ENCODE data around the gene ZBTB20.

Gene ZBTB20

GRCh38 chr3:114293838-114294535 lies 853.1 kb downstream of the ZBTB20 start, which contains the start of gene TIGIT:
TIGIT (plus strand) TSS chr3:114294028; CDS start chr3:114294062, 34 bp downstream.
- Histone ChIP-seq H3K27me3 (ENCODE audit: insufficient read depth, poor library complexity, severe bottlenecking) (no peaks in the 10 kb centered on the region), H3K4me3 (replicated peaks; ENCODE audit: insufficient read depth, low read length) (no peak within 1 kb of the TSS), H3K27ac (replicated peaks) (no peak within 1 kb of the TSS)
- no peak for DNase-seq (ENCODE audit: low read depth in 1 of 2, low spot score in 1 of 2)
- TF ChIP-seq, protein P1, sequence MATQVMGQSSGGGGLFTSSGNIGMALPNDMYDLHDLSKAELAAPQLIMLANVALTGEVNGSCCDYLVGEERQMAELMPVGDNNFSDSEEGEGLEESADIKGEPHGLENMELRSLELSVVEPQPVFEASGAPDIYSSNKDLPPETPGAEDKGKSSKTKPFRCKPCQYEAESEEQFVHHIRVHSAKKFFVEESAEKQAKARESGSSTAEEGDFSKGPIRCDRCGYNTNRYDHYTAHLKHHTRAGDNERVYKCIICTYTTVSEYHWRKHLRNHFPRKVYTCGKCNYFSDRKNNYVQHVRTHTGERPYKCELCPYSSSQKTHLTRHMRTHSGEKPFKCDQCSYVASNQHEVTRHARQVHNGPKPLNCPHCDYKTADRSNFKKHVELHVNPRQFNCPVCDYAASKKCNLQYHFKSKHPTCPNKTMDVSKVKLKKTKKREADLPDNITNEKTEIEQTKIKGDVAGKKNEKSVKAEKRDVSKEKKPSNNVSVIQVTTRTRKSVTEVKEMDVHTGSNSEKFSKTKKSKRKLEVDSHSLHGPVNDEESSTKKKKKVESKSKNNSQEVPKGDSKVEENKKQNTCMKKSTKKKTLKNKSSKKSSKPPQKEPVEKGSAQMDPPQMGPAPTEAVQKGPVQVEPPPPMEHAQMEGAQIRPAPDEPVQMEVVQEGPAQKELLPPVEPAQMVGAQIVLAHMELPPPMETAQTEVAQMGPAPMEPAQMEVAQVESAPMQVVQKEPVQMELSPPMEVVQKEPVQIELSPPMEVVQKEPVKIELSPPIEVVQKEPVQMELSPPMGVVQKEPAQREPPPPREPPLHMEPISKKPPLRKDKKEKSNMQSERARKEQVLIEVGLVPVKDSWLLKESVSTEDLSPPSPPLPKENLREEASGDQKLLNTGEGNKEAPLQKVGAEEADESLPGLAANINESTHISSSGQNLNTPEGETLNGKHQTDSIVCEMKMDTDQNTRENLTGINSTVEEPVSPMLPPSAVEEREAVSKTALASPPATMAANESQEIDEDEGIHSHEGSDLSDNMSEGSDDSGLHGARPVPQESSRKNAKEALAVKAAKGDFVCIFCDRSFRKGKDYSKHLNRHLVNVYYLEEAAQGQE (IDR thresholded peaks at IDR 0.05; ENCODE audit: insufficient replicate concordance, low read depth): no peak
- TF ChIP-seq SPI1 (IDR thresholded peaks at IDR 0.05; ENCODE audit: borderline replicate concordance, low read depth): no peak
- TF ChIP-seq, protein P2, sequence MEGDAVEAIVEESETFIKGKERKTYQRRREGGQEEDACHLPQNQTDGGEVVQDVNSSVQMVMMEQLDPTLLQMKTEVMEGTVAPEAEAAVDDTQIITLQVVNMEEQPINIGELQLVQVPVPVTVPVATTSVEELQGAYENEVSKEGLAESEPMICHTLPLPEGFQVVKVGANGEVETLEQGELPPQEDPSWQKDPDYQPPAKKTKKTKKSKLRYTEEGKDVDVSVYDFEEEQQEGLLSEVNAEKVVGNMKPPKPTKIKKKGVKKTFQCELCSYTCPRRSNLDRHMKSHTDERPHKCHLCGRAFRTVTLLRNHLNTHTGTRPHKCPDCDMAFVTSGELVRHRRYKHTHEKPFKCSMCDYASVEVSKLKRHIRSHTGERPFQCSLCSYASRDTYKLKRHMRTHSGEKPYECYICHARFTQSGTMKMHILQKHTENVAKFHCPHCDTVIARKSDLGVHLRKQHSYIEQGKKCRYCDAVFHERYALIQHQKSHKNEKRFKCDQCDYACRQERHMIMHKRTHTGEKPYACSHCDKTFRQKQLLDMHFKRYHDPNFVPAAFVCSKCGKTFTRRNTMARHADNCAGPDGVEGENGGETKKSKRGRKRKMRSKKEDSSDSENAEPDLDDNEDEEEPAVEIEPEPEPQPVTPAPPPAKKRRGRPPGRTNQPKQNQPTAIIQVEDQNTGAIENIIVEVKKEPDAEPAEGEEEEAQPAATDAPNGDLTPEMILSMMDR (IDR thresholded peaks at IDR 0.05; ENCODE audit: insufficient read depth, low read length): no peak
- no peak for TF ChIP-seq POLR2AphosphoS5 (IDR thresholded peaks at IDR 0.05; ENCODE audit: low read depth)
- no peak for TF ChIP-seq GABPA (IDR thresholded peaks at IDR 0.05; ENCODE audit: low read depth)

GRCh38 chr3:114290911-114291901 lies 855.9 kb downstream of the ZBTB20 start:
- Histone ChIP-seq H3K27ac (replicated peaks) (no peak overlapping the region), H3K4me3 (replicated peaks; ENCODE audit: insufficient read depth, low read length) (no peak overlapping the region)
- peak in 1 of 2 experiments; percentile 55 for DNase-seq (ENCODE audit: low read depth in 1 of 2, low spot score in 1 of 2)

DNA sequence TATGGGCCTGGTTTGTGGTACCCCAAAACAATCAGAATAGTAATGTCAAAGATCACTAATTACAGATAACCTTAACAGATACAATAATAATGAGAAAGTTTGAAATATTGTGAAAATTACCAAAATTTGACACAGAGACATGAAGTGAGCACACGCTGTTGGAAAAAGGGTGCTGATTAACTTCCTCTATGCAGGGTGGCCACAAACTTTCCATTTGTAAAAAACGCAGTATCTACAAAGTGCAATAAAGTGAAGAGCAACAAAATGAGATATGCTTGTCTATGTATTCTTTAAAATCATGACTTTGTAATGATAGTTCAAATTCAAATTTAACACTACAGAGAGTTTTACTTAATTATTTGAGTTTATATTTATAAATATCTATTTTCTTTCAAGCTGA lies 860.8 kb downstream of the ZBTB20 start:
- DNase-seq (ENCODE audit: low read depth in 1 of 2, low spot score in 1 of 2): no peak
- H3K27ac ChIP-seq (replicated peaks): no peak overlapping the region
- no peaks in the 10 kb centered on the region for H3K27me3 ChIP-seq (ENCODE audit: insufficient read depth, poor library complexity, severe bottlenecking)
- H3K4me3 ChIP-seq (replicated peaks; ENCODE audit: insufficient read depth, low read length): no peak overlapping the region
- TF ChIP-seq, protein P1 (IDR thresholded peaks at IDR 0.05; ENCODE audit: insufficient replicate concordance, low read depth): no peak
- TF ChIP-seq SPI1 (IDR thresholded peaks at IDR 0.05; ENCODE audit: borderline replicate concordance, low read depth) (no peak), GABPA (IDR thresholded peaks at IDR 0.05; ENCODE audit: low read depth) (no peak)
- TF ChIP-seq, protein P2 (IDR thresholded peaks at IDR 0.05; ENCODE audit: insufficient read depth, low read length): no peak

More at GRCh38 chr3:114290911-114291901, 855.9 kb downstream of the ZBTB20 start:
- H3K27me3 ChIP-seq (ENCODE audit: insufficient read depth, poor library complexity, severe bottlenecking): no peaks in the 10 kb centered on the region
- TF ChIP-seq, protein P1 (IDR thresholded peaks at IDR 0.05; ENCODE audit: insufficient replicate concordance, low read depth): no peak
- TF ChIP-seq, protein P2 (IDR thresholded peaks at IDR 0.05; ENCODE audit: insufficient read depth, low read length): peak; percentile 61
